H9 (cell line): ENCODE results near the gene SP2. TPM values are rescaled to one million over a fixed set of nuclear protein-coding genes. Genes with fewer than 3 reads are reported as not detected.
"Not testable (repeated sequence)": the region's sequence is repeated elsewhere in the genome, so short reads cannot be mapped to it uniquely, and the experiment has no call there.

Experiments used
- DNase-seq: peaks from one replicate; pipeline ENCODE4 v3.0.0-alpha.2; 2017
- H2AFZ ChIP-seq: one replicate; pipeline ENCODE4 v1.6.1; 2013; ENCODE audit warnings: mild to moderate bottlenecking, low read length, control low read depth, moderate library complexity
- H2AK5ac ChIP-seq: 2 replicates; pipeline ENCODE4 v1.6.1; 2013; ENCODE audit warnings: low read length, control low read depth, mixed read lengths; ENCODE audit not compliant: insufficient read length
- H2BK120ac ChIP-seq: one replicate; pipeline ENCODE4 v1.6.1; 2013; ENCODE audit warnings: low read depth, mild to moderate bottlenecking, low read length, control low read depth, inconsistent platforms; ENCODE audit not compliant: poor library complexity, severe bottlenecking
- H2BK12ac ChIP-seq: 2 replicates; pipeline ENCODE4 v1.6.1; 2013; ENCODE audit warnings: low read length, control low read depth, mixed read lengths, low read depth; ENCODE audit not compliant: insufficient read length
- H2BK15ac ChIP-seq: 2 replicates; pipeline ENCODE4 v1.6.1; 2013; ENCODE audit warnings: low read depth, low read length, control low read depth
- H2BK20ac ChIP-seq: one replicate; pipeline ENCODE4 v1.6.1; 2013; ENCODE audit warnings: low read depth, mild to moderate bottlenecking, low read length, control low read depth, inconsistent platforms; ENCODE audit not compliant: poor library complexity, severe bottlenecking
- H2BK5ac ChIP-seq: 2 replicates; pipeline ENCODE4 v1.6.1; 2013; ENCODE audit warnings: low read length, control low read depth, mixed read lengths; ENCODE audit not compliant: insufficient read length
- H3K14ac ChIP-seq: 2 replicates; pipeline ENCODE4 v1.6.1; 2013; ENCODE audit warnings: low read length, control low read depth; ENCODE audit not compliant: insufficient read depth
- H3K18ac ChIP-seq: 2 replicates; pipeline ENCODE4 v1.6.1; 2013; ENCODE audit warnings: low read depth, mild to moderate bottlenecking, mixed read lengths, low read length, control low read depth; ENCODE audit not compliant: insufficient read length
- H3K23ac ChIP-seq: 2 replicates; pipeline ENCODE4 v1.6.1; 2013; ENCODE audit warnings: low read length, control low read depth, mixed read lengths, low read depth; ENCODE audit not compliant: insufficient read length
- H3K23me2 ChIP-seq: 2 replicates; pipeline ENCODE4 v1.6.1; 2013; ENCODE audit warnings: low read depth, mild to moderate bottlenecking, mixed read lengths, low read length, control low read depth; ENCODE audit not compliant: insufficient read length, poor library complexity, severe bottlenecking
- H3K27ac ChIP-seq: 2 replicates; pipeline ENCODE4 v1.5.1; 2013; ENCODE audit warnings: low read length, control low read depth, mixed read lengths, low read depth; ENCODE audit not compliant: insufficient read length
- H3K27me3 ChIP-seq: 2 replicates; pipeline ENCODE4 v1.6.1; 2013; ENCODE audit warnings: low read length, control low read depth, inconsistent platforms; ENCODE audit not compliant: insufficient read depth
- H3K4ac ChIP-seq: 2 replicates; pipeline ENCODE4 v1.6.1; 2013; ENCODE audit warnings: low read depth, mild to moderate bottlenecking, control low read depth, inconsistent platforms, low read length, moderate library complexity
- H3K4me1 ChIP-seq: 2 replicates; pipeline ENCODE4 v1.6.1; 2013; ENCODE audit warnings: low read length, control low read depth, inconsistent platforms; ENCODE audit not compliant: insufficient read depth
- H3K4me2 ChIP-seq: 2 replicates; pipeline ENCODE4 v1.6.1; 2013; ENCODE audit warnings: low read length, control low read depth, mixed read lengths; ENCODE audit not compliant: insufficient read length, insufficient read depth
- H3K56ac ChIP-seq: 2 replicates; pipeline ENCODE4 v1.6.1; 2013; ENCODE audit warnings: low read depth, mild to moderate bottlenecking, mixed read lengths, low read length, control low read depth; ENCODE audit not compliant: insufficient read length
- H3K79me1 ChIP-seq: 2 replicates; pipeline ENCODE4 v1.6.1; 2013; ENCODE audit warnings: low read depth, mild to moderate bottlenecking, moderate library complexity, low read length, control low read depth, inconsistent platforms; ENCODE audit not compliant: insufficient read depth, poor library complexity, severe bottlenecking
- H3K79me2 ChIP-seq: 2 replicates; pipeline ENCODE4 v1.6.1; 2013; ENCODE audit warnings: low read length, control low read depth, inconsistent platforms; ENCODE audit not compliant: insufficient read depth
- H3K9ac ChIP-seq: 2 replicates; pipeline ENCODE4 v1.6.1; 2013; ENCODE audit warnings: low read length, control low read depth, mixed read lengths; ENCODE audit not compliant: insufficient read length; ENCODE audit errors: extremely low read depth
- H3K9me3 ChIP-seq: one replicate; pipeline ENCODE4 v1.6.1; 2013; ENCODE audit warnings: low read depth, low read length, inconsistent platforms; ENCODE audit not compliant: control insufficient read depth
- H3T11ph ChIP-seq: one replicate; pipeline ENCODE4 v1.6.1; 2013; ENCODE audit warnings: mild to moderate bottlenecking, low read length, control low read depth, inconsistent platforms
- H4K20me1 ChIP-seq: one replicate; pipeline ENCODE4 v1.6.1; 2013; ENCODE audit not compliant: control insufficient read depth, insufficient read length, insufficient read depth
- H4K5ac ChIP-seq: 2 replicates; pipeline ENCODE4 v1.6.1; 2013; ENCODE audit warnings: low read depth, mild to moderate bottlenecking, mixed read lengths, low read length, control low read depth; ENCODE audit not compliant: insufficient read length
- H4K8ac ChIP-seq: replicated peaks from 2 replicates; pipeline ENCODE4 v1.6.1; 2013; ENCODE audit warnings: low read length, control low read depth, mixed read lengths, low read depth; ENCODE audit not compliant: insufficient read length
- H4K91ac ChIP-seq: 2 replicates; pipeline ENCODE4 v1.6.1; 2013; ENCODE audit warnings: low read depth, mild to moderate bottlenecking, moderate library complexity, mixed read lengths, low read length, control low read depth; ENCODE audit not compliant: insufficient read length
- H3K27ac Mint-ChIP-seq, 3 experiments: 2 replicates in 2 of 3; 3 replicates in 1 of 3; pipeline ENCODE4 v1.8.0; 2020 to 2021; ENCODE audit warnings: mixed read lengths in 3 of 3, mild to moderate bottlenecking in 1 of 3, moderate library complexity in 1 of 3
- H3K27me3 Mint-ChIP-seq: 2 replicates; pipeline ENCODE4 v1.8.0; 2021; ENCODE audit warnings: low read depth, mild to moderate bottlenecking, moderate library complexity, mixed read lengths
- H3K36me3 Mint-ChIP-seq, 3 experiments: 2 replicates in 2 of 3; 3 replicates in 1 of 3; pipeline ENCODE4 v1.8.0; 2020 to 2021; ENCODE audit warnings: low read depth in 3 of 3, mixed read lengths in 3 of 3; ENCODE audit not compliant: insufficient read depth in 1 of 3
- H3K4me1 Mint-ChIP-seq, 2 experiments: 2 replicates each; pipeline ENCODE4 v1.8.0; 2020; ENCODE audit warnings: mixed read lengths in 2 of 2
- H3K4me3 Mint-ChIP-seq, 2 experiments: 2 replicates in 1 of 2; 3 replicates in 1 of 2; pipeline ENCODE4 v1.8.0; 2020 to 2021; ENCODE audit warnings: mild to moderate bottlenecking in 2 of 2, mixed read lengths in 2 of 2, moderate library complexity in 1 of 2
- H3K9me3 Mint-ChIP-seq, 2 experiments: 2 replicates in 1 of 2; 3 replicates in 1 of 2; pipeline ENCODE4 v1.8.0; 2020; ENCODE audit warnings: mild to moderate bottlenecking in 2 of 2, mixed read lengths in 2 of 2, moderate library complexity in 1 of 2
- CTCF ChIP-seq: fragments of 200-600 bp; sonication (generic); conservative IDR thresholded peaks from 3 replicates; pipeline ENCODE4 v1.8.0; 2021; ENCODE audit warnings: antibody characterized with exemption, mild to moderate bottlenecking
- WGBS: extraction: QIAGEN DNeasy Blood & Tissue Kit; methylation state at CpG from one replicate; pipeline ENCODE4 v1.1.7; 2013; ENCODE audit warnings: missing lambda C conversion rate, low lambda C conversion rate, mixed read lengths; ENCODE audit not compliant: insufficient read length; ENCODE audit errors: extremely low coverage; 5-methylcytosine and 5-hydroxymethylcytosine counted together
- total RNA-seq: library from RNA; stranded (reverse); gene quantifications from 2 replicates; pipeline ENCODE4 v1.2.1, GENCODE V29; 2021

The SP2 gene
- total RNA-seq, 1 experiment from 2014 or later = 19.3 TPM

DNA sequence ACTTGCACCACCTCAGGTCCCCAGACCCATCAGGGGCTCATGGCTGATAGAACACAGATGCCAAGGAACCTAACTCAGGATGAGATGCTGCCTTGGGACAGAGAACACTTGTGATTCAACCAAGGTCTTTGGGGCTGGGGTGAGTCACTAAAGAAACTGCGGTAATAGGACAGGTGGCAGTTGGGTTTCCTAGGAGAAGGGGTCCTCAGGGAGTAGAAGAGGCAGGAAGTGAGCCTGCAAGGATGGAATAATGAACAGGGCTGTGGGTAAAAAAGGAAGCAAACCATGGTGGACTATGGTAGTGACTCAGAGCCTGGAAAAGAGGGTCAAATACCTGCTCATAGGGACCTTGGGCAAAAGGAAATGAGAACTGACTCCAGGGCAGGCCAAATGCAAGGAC lies 38.8 kb downstream of the SP2 start:
- H3K9ac ChIP-seq = no peak overlapping the region
- H2AK5ac ChIP-seq = no peak overlapping the region
- H3K27me3 ChIP-seq = no peaks in the 10 kb centered on the region
- no peaks in the 10 kb centered on the region; a peak in 1 of 5 replicates for H3K9me3 Mint-ChIP-seq
- no peak overlapping the region for H2BK120ac ChIP-seq
- H3K27ac Mint-ChIP-seq = no peak overlapping the region
- H3K4me1 ChIP-seq = no peaks in the 10 kb centered on the region
- no peaks in the 10 kb centered on the region for H3K23me2 ChIP-seq
- no peak overlapping the region for H2BK12ac ChIP-seq
- H3K36me3 Mint-ChIP-seq = peaks cover 0 to 6% (median 0%) of the 10 kb centered on the region in 3 experiments; a peak in 1 of 7 replicates
- no peak overlapping the region for H2BK20ac ChIP-seq
- no CpG with 5 or more reads among the region's 1 CpG for WGBS
- no peak overlapping the region for H3K27ac ChIP-seq
- no peak overlapping the region for H2BK5ac ChIP-seq
- H3K79me1 ChIP-seq = no peaks in the 10 kb centered on the region
- no peak for DNase-seq
- H3K23ac ChIP-seq = no peak overlapping the region
- H4K91ac ChIP-seq = no peak overlapping the region
- H3T11ph ChIP-seq = no peak overlapping the region
- H3K9me3 ChIP-seq = no peaks in the 10 kb centered on the region
- H2BK15ac ChIP-seq = no peak overlapping the region
- no peak overlapping the region for H3K4ac ChIP-seq
- no peak overlapping the region for H3K56ac ChIP-seq
- H3K4me3 Mint-ChIP-seq = no peak overlapping the region
- no peak overlapping the region for H4K8ac ChIP-seq
- H3K14ac ChIP-seq = no peak overlapping the region
- H2AFZ ChIP-seq = no peak overlapping the region
- H3K4me1 Mint-ChIP-seq = no peaks in the 10 kb centered on the region
- no peaks in the 10 kb centered on the region for H3K79me2 ChIP-seq
- peaks cover 18% of the 10 kb centered on the region for H3K27me3 Mint-ChIP-seq
- no peak for TF ChIP-seq CTCF
- H4K20me1 ChIP-seq = no peaks in the 10 kb centered on the region
- no peak overlapping the region for H4K5ac ChIP-seq
- no peak overlapping the region for H3K4me2 ChIP-seq
- H3K18ac ChIP-seq = no peak overlapping the region

DNA sequence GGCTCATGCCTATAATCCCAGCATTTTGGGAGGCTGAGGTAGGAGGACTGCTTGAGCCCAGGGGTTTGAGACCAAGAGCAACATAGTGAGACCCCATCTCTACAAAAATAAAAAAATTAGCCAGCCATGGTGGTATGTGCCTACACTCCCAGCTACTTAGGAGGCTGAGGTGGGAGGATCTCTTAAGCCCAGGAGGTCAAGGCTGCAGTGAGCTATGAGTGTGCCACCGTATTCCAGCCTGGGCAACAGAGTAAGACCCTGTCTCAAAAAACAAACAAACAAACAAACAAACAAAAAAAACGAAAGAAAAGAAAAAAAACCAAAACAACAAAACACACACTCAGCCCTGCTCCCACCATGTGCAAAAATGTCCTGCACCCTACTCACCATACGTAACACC lies 39.4 kb downstream of the SP2 start:
- not testable (repeated sequence) for H2BK20ac ChIP-seq
- no CpG with 5 or more reads among the region's 3 CpGs for WGBS

More for the DNA sequence above, 39.4 kb downstream of the SP2 start:
- H3K27me3 ChIP-seq, H3K27ac ChIP-seq, H2BK5ac ChIP-seq, H3K4ac ChIP-seq, H3K4me1 Mint-ChIP-seq, H2AFZ ChIP-seq, H3K23me2 ChIP-seq, H4K5ac ChIP-seq, H2AK5ac ChIP-seq, H3K4me3 Mint-ChIP-seq, H2BK12ac ChIP-seq, H3K18ac ChIP-seq, H3K27ac Mint-ChIP-seq, H2BK120ac ChIP-seq, H3K79me2 ChIP-seq, H3K56ac ChIP-seq, H2BK15ac ChIP-seq, H3K14ac ChIP-seq, H3K9me3 ChIP-seq, H3K4me2 ChIP-seq, H4K8ac ChIP-seq, H3K4me1 ChIP-seq, H3K23ac ChIP-seq, H3T11ph ChIP-seq, H3K9me3 Mint-ChIP-seq, H3K79me1 ChIP-seq, DNase-seq, H3K36me3 Mint-ChIP-seq, H4K91ac ChIP-seq, H3K9ac ChIP-seq, H4K20me1 ChIP-seq: not testable (repeated sequence)
- peaks cover 24% of the 10 kb centered on the region for H3K27me3 Mint-ChIP-seq
